Measurements from ENCODE around the gene NRXN3.

- TF ChIP-seq, protein P1, sequence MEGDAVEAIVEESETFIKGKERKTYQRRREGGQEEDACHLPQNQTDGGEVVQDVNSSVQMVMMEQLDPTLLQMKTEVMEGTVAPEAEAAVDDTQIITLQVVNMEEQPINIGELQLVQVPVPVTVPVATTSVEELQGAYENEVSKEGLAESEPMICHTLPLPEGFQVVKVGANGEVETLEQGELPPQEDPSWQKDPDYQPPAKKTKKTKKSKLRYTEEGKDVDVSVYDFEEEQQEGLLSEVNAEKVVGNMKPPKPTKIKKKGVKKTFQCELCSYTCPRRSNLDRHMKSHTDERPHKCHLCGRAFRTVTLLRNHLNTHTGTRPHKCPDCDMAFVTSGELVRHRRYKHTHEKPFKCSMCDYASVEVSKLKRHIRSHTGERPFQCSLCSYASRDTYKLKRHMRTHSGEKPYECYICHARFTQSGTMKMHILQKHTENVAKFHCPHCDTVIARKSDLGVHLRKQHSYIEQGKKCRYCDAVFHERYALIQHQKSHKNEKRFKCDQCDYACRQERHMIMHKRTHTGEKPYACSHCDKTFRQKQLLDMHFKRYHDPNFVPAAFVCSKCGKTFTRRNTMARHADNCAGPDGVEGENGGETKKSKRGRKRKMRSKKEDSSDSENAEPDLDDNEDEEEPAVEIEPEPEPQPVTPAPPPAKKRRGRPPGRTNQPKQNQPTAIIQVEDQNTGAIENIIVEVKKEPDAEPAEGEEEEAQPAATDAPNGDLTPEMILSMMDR (optimal IDR thresholded peaks at IDR 0.05 in 1 of 3, IDR thresholded peaks at IDR 0.05 in 1 of 3, conservative IDR thresholded peaks at IDR 0.05 in 1 of 3; ENCODE audit: extremely low read depth in 1 of 3, insufficient read depth in 2 of 3, low read length in 3 of 3), result no peak
- TF ChIP-seq EZH2 (IDR thresholded peaks at IDR 0.05; ENCODE audit: low read length), result no peak
Measured at GRCh38 chr14:79089576-79089975, 919.4 kb downstream of the NRXN3 start.
